Lung (tissue), 12 donors: Measurements from ENCODE around the gene SPATA7. TPM values are rescaled to one million over a fixed set of nuclear protein-coding genes. Genes with fewer than 3 reads are reported as not detected.

Experiments used
- ATAC-seq: fragments of 200-7000 bp; cut with Tn5 transposase; one replicate; pipeline ENCODE4 v1.9.1; 2020; ENCODE audit warnings: moderate number of reproducible peaks; ENCODE audit not compliant: insufficient read depth, low FRiP score
- DNase-seq, 3 donors: peaks; one replicate each; pipeline ENCODE4 v3.0.0-alpha.2; 2013 to 2017
- H3K27ac ChIP-seq, 2 donors: one replicate each; pipeline ENCODE4 v1.5.1; 2013; ENCODE audit warnings: mild to moderate bottlenecking in 2 of 2, moderate library complexity in 2 of 2, control low read depth in 1 of 2, inconsistent platforms in 1 of 2, low read depth in 1 of 2, low read length in 1 of 2
- H3K27me3 ChIP-seq, 3 donors: one replicate each; pipeline ENCODE4 v1.5.1; 2013; ENCODE audit warnings: low read length in 2 of 3; ENCODE audit not compliant: control insufficient read depth in 3 of 3, insufficient read depth in 3 of 3
- H3K36me3 ChIP-seq, 4 donors: one replicate each; pipeline ENCODE4 v1.5.1; 2013; ENCODE audit warnings: low read length in 4 of 4, mild to moderate bottlenecking in 1 of 4, moderate library complexity in 1 of 4; ENCODE audit not compliant: control insufficient read depth in 4 of 4, insufficient read depth in 4 of 4
- H3K4me1 ChIP-seq, 5 donors: one replicate each; pipeline ENCODE4 v1.5.1; 2013; ENCODE audit warnings: low read length in 5 of 5, mild to moderate bottlenecking in 2 of 5, moderate library complexity in 1 of 5; ENCODE audit not compliant: control insufficient read depth in 5 of 5, insufficient read depth in 5 of 5
- H3K4me3 ChIP-seq: one replicate; pipeline ENCODE4 v1.5.1; 2013; ENCODE audit warnings: mild to moderate bottlenecking, control low read depth, moderate library complexity
- H3K9ac ChIP-seq, 2 donors: one replicate each; pipeline ENCODE4 v1.5.1; 2013; ENCODE audit warnings: low read length in 2 of 2, control low read depth in 1 of 2; ENCODE audit not compliant: insufficient read depth in 1 of 2
- H3K9me3 ChIP-seq, 4 donors: one replicate each; pipeline ENCODE4 v1.5.1; 2013; ENCODE audit warnings: low read length in 3 of 4, mild to moderate bottlenecking in 1 of 4, moderate library complexity in 1 of 4; ENCODE audit not compliant: control insufficient read depth in 4 of 4, insufficient read depth in 3 of 4
- WGBS, 2 donors: extraction: QIAGEN DNeasy Blood & Tissue Kit; methylation state at CpG; one replicate each; pipeline ENCODE4 v1.1.7; 2013; 5-methylcytosine and 5-hydroxymethylcytosine counted together
- polyA plus RNA-seq, 2 donors: library from polyadenylated mRNA; stranded (reverse); fragments of 200-250 nt; gene quantifications; one replicate each; pipeline ENCODE4 v1.2.1, GENCODE V29; 2013
- total RNA-seq, 2 donors: library from RNA; depleted of rRNA in 1 of 2; stranded (reverse); fragments of >200 nt in 1 of 2; gene quantifications; one replicate each; pipeline ENCODE4 v1.2.1, GENCODE V29; 2014 to 2021
- TF ChIP-seq, protein P1 (sequence below): IDR thresholded peaks from 2 replicates; pipeline ENCODE4 v1.5.1; 2012; ENCODE audit warnings: mild to moderate bottlenecking; ENCODE audit errors: control extremely low read depth, extremely low read depth
- donor health status: control.
- donor health status: control.
- donor health status: Bipolar disorder and iron deficiency.
- donor health status: healthy.
- donor health status: DM: yes; HTN: yes; CAD: no.

SPATA7 gene
- total and polyA plus RNA-seq, 4 donors, result 4.3 to 34.0 (median 9.7) TPM

DNA sequence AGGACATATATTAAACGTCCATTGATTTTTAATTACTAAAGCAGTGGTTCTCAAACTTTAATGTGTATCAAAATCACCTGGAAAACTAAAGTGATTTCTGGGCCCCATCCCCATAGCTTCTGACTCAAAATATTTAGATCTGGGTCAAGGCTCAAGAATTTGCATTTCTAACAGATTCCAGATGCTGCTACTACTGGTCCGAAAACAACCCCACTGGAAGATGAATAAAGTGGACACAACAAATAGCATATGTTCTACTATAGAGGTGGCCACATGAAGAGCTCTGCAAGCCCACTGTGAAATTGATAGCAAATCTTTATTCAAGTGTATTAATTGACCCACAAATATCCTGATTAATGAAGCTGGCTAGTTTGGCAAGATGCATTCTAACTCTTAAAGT, 69.4 kb downstream of the SPATA7 start:
- Histone ChIP-seq H3K27me3 (no peaks in the 10 kb centered on the region), H3K4me1 (no peaks in the 10 kb centered on the region), H3K9me3 (no peaks in the 10 kb centered on the region), H3K9ac (no peak overlapping the region), H3K27ac (no peak overlapping the region), H3K36me3 (peaks cover 0 to 14% (median 7%) of the 10 kb centered on the region in 4 donors), H3K4me3 (no peak overlapping the region)
- 87 to 99% methylated on average over 2 of the region's 2 CpGs for WGBS, 2 donors
- DNase-seq, result no peak
- TF ChIP-seq, protein P1, sequence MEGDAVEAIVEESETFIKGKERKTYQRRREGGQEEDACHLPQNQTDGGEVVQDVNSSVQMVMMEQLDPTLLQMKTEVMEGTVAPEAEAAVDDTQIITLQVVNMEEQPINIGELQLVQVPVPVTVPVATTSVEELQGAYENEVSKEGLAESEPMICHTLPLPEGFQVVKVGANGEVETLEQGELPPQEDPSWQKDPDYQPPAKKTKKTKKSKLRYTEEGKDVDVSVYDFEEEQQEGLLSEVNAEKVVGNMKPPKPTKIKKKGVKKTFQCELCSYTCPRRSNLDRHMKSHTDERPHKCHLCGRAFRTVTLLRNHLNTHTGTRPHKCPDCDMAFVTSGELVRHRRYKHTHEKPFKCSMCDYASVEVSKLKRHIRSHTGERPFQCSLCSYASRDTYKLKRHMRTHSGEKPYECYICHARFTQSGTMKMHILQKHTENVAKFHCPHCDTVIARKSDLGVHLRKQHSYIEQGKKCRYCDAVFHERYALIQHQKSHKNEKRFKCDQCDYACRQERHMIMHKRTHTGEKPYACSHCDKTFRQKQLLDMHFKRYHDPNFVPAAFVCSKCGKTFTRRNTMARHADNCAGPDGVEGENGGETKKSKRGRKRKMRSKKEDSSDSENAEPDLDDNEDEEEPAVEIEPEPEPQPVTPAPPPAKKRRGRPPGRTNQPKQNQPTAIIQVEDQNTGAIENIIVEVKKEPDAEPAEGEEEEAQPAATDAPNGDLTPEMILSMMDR, result no peak
- ATAC-seq, result no peak

DNA sequence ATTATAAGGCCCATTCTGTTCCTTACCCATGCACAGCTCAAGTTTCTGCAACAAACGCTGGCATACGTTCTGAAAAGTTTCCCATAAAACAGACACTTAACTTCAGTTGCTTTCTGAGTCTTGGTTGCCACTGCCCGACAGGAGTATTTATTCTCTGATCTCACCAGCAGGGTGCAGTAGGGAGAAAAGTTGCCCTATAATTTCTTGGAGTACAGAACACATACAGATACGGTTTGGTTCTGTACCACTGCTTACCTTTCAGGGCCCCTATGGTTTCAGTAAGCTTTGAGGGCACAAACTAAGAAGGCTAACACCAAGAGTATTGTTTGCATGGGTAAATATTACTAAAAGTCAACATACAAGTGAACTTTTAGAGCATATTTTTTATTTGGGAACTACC, 77.9 kb downstream of the SPATA7 start:
- Histone ChIP-seq H3K4me3 (no peak overlapping the region), H3K9me3 (peaks cover 0 to 4% (median 1%) of the 10 kb centered on the region in 4 donors), H3K36me3 (peaks cover 0 to 24% (median 16%) of the 10 kb centered on the region in 4 donors), H3K27me3 (no peaks in the 10 kb centered on the region), H3K9ac (no peak overlapping the region), H3K27ac (no peak overlapping the region), H3K4me1 (no peaks in the 10 kb centered on the region)
- no peak for ATAC-seq
- no peak for DNase-seq
- TF ChIP-seq, protein P1, result no peak
- 77 to 94% methylated on average over 4 of the region's 4 CpGs for WGBS, 2 donors

DNA sequence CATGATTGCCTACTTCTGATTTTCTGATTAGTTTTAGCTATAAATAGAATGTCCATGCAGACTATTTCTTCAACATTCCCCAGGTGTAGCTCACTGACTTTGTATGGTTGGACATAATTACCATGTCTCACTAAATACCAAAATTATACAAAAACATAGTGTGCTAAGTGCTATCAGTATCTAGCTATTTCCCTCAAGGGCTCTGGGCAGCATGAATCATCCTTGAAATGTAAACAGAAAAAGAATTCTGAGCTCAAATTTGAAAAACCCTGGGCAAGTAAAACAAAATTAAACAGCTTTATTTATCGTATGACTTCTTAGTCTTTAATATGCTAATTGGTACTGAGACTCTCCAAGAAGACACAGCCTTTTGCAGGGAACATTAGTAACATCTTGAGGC, 82.9 kb downstream of the SPATA7 start:
- Histone ChIP-seq H3K4me3 (no peak overlapping the region), H3K27ac (no peak overlapping the region), H3K4me1 (peaks cover 0 to 2% (median 0%) of the 10 kb centered on the region in 5 donors), H3K27me3 (no peaks in the 10 kb centered on the region), H3K36me3 (peaks cover 13 to 46% (median 20%) of the 10 kb centered on the region in 4 donors), H3K9ac (no peak overlapping the region), H3K9me3 (no peaks in the 10 kb centered on the region)
- DNase-seq, result no peak
- TF ChIP-seq, protein P1, result no peak
- ATAC-seq, result no peak
- 75 to 83% methylated on average over 1 of the region's 1 CpG for WGBS, 2 donors
